ENCODE data around the gene STK24. TPM values are rescaled to one million over a fixed set of nuclear protein-coding genes. Genes with fewer than 3 reads are reported as not detected.
A peak's percentile ranks its signal among the peaks of the same experiment; 100 is the strongest.

The STK24 gene
- total RNA-seq, 3 donors from 2014 or later = 61.3 to 149 (median 71.9) TPM

DNA sequence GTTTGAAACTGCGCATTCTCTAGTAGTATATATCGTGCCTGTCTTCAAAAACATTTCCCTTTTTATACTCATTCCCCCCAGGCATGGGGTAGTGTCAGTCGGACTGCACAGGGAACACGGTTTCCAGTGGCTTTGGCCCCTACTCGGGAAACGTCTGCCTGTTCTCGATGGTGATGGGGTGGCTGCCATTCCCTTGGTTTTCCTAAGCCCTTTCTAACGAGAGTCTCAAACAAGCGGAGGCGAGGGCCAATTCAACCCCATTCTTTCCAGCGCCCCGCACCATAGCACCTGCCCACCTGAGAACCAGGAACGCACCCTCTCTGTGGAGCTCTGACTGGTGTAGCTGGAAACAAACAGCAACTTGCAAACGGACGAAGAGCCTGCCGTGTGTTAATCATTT lies 127.6 kb downstream of the STK24 start:
- Histone ChIP-seq H3K4me3 (no peak overlapping the region), H3K27me3 (no peaks in the 10 kb centered on the region), H3K36me3 (no peaks in the 10 kb centered on the region), H3K4me1 (no peaks in the 10 kb centered on the region), H3K9me3 (no peaks in the 10 kb centered on the region), H3K27ac (no peak overlapping the region)
- intact Hi-C loops (cut with DNase I; ENCODE audit: low total_unique reads) = loop anchor here (5.0 to 10.0 kb wide), 3 partner anchors 126 to 736 kb away; partner anchors contain the start of gene STK24
- no peak for DNase-seq (ENCODE audit: low spot score in 2 of 2)
- TF ChIP-seq, protein P1, sequence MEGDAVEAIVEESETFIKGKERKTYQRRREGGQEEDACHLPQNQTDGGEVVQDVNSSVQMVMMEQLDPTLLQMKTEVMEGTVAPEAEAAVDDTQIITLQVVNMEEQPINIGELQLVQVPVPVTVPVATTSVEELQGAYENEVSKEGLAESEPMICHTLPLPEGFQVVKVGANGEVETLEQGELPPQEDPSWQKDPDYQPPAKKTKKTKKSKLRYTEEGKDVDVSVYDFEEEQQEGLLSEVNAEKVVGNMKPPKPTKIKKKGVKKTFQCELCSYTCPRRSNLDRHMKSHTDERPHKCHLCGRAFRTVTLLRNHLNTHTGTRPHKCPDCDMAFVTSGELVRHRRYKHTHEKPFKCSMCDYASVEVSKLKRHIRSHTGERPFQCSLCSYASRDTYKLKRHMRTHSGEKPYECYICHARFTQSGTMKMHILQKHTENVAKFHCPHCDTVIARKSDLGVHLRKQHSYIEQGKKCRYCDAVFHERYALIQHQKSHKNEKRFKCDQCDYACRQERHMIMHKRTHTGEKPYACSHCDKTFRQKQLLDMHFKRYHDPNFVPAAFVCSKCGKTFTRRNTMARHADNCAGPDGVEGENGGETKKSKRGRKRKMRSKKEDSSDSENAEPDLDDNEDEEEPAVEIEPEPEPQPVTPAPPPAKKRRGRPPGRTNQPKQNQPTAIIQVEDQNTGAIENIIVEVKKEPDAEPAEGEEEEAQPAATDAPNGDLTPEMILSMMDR (IDR thresholded peaks at IDR 0.05) = no peak
- TF ChIP-seq POLR2AphosphoS5 (IDR thresholded peaks at IDR 0.05) = no peak
- no peak for TF ChIP-seq POLR2A (IDR thresholded peaks at IDR 0.05)

DNA sequence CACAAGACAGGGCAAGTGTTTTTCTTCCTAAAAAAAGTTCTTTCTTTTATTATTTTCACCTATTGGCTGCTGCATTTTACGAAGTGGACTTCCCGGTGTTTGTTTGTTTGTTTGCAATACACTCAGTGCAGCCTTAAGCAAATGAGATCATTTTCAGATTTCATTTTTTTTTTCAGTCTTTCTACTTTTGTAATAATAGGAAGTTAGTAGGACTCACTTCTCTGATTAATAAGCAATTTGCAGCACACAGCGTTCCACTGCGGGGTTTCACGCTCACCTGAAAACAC lies 128.3 kb downstream of the STK24 start:
- no peak overlapping the region for H3K27ac ChIP-seq
- intact Hi-C loops (cut with DNase I; ENCODE audit: low total_unique reads) = loop anchor here (5.0 to 10.0 kb wide), 3 partner anchors 126 to 736 kb away; partner anchors contain the start of gene STK24
- H3K36me3 ChIP-seq = no peaks in the 10 kb centered on the region

GRCh38 chr13:98447881-98448641 lies 128.8 kb downstream of the STK24 start:
- TF ChIP-seq, protein P1 (IDR thresholded peaks at IDR 0.05) = peak; percentile 24 to 41 (median 26)
- TF ChIP-seq POLR2AphosphoS5 (IDR thresholded peaks at IDR 0.05) = no peak
- H3K4me1 ChIP-seq = no peaks in the 10 kb centered on the region
- intact Hi-C loops (cut with DNase I; ENCODE audit: low total_unique reads) = loop anchor here (5.0 to 10.0 kb wide), 3 partner anchors 127 to 737 kb away; partner anchors contain the start of gene STK24

More for the DNA sequence above, 128.3 kb downstream of the STK24 start:
- no peak for DNase-seq (ENCODE audit: low spot score in 2 of 2)
- TF ChIP-seq, protein P1 (IDR thresholded peaks at IDR 0.05) = no peak
- no peak for TF ChIP-seq POLR2AphosphoS5 (IDR thresholded peaks at IDR 0.05)
- TF ChIP-seq POLR2A (IDR thresholded peaks at IDR 0.05) = no peak
- Histone ChIP-seq H3K4me1 (no peaks in the 10 kb centered on the region), H3K4me3 (no peak overlapping the region), H3K9me3 (no peaks in the 10 kb centered on the region), H3K27me3 (no peaks in the 10 kb centered on the region)

DNA sequence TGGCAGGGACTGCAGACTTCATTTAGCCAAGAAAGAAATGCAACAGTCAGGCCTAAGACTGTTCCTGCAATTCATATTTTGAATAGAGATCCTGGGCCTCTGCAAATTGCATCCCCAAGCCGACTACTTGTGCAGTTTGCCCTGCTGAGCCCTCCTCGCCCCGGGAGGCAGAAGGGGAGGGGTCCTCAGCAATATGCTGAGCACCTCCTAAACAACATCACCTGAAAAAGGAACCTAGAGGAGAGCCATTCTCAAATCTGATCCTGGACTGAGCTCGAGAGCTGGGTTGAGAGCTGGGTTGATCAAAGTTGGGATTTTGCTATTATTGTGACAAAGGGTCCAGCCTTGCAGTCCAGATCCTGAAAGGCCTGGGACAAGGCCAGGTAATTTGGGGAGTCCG lies 129.8 kb downstream of the STK24 start:
- no peak for DNase-seq (ENCODE audit: low spot score in 2 of 2)
- peak overlapping the region in 1 of 2 donors; percentile 84 for H3K27ac ChIP-seq
- H3K4me3 ChIP-seq = no peak overlapping the region
- no peaks in the 10 kb centered on the region for H3K4me1 ChIP-seq
- TF ChIP-seq, protein P1 (IDR thresholded peaks at IDR 0.05) = no peak
- no peak for TF ChIP-seq POLR2AphosphoS5 (IDR thresholded peaks at IDR 0.05)
- TF ChIP-seq POLR2A (IDR thresholded peaks at IDR 0.05) = no peak
- H3K9me3 ChIP-seq = no peaks in the 10 kb centered on the region
- H3K27me3 ChIP-seq = no peaks in the 10 kb centered on the region
- intact Hi-C loops (cut with DNase I; ENCODE audit: low total_unique reads) = loop anchor here (5.0 to 10.0 kb wide), 3 partner anchors 128 to 738 kb away; partner anchors contain the start of gene STK24
- no peaks in the 10 kb centered on the region for H3K36me3 ChIP-seq

More at GRCh38 chr13:98447881-98448641, 128.8 kb downstream of the STK24 start:
- H3K9me3 ChIP-seq = no peaks in the 10 kb centered on the region
- H3K4me3 ChIP-seq = no peak overlapping the region
- H3K36me3 ChIP-seq = no peaks in the 10 kb centered on the region
- no peaks in the 10 kb centered on the region for H3K27me3 ChIP-seq
- DNase-seq (ENCODE audit: low spot score in 2 of 2) = no peak
- H3K27ac ChIP-seq = no peak overlapping the region

GRCh38 chr13:98446234-98446621 lies 130.7 kb downstream of the STK24 start:
- Histone ChIP-seq H3K4me3 (no peak overlapping the region), H3K36me3 (no peaks in the 10 kb centered on the region), H3K27me3 (no peaks in the 10 kb centered on the region), H3K4me1 (no peaks in the 10 kb centered on the region), H3K27ac (peak overlapping the region; percentile 71 to 84), H3K9me3 (no peaks in the 10 kb centered on the region)
- intact Hi-C loops (cut with DNase I; ENCODE audit: low total_unique reads) = loop anchor here (5.0 to 10.0 kb wide), 3 partner anchors 129 to 739 kb away; partner anchors contain the start of gene STK24
- no peak for DNase-seq (ENCODE audit: low spot score in 2 of 2)
- TF ChIP-seq POLR2A (IDR thresholded peaks at IDR 0.05) (no peak), POLR2AphosphoS5 (IDR thresholded peaks at IDR 0.05) (no peak)
- TF ChIP-seq, protein P1 (IDR thresholded peaks at IDR 0.05) = no peak

All from breast epithelium (tissue), 4 donors.